GM19025 (cell line): Measurements from ENCODE around the gene FCRLB.
"Not testable (repeated sequence)": the region's sequence is repeated elsewhere in the genome, so short reads cannot be mapped to it uniquely, and the experiment has no call there.

Experiments
- ATAC-seq: cut with Tn5 transposase; IDR thresholded peaks from one replicate; pipeline ENCODE4 v1.9.1; 2021; ENCODE audit warnings: mild to moderate bottlenecking, low read depth, moderate library complexity; ENCODE audit not compliant: unreplicated experiment

Gene FCRLB

DNA sequence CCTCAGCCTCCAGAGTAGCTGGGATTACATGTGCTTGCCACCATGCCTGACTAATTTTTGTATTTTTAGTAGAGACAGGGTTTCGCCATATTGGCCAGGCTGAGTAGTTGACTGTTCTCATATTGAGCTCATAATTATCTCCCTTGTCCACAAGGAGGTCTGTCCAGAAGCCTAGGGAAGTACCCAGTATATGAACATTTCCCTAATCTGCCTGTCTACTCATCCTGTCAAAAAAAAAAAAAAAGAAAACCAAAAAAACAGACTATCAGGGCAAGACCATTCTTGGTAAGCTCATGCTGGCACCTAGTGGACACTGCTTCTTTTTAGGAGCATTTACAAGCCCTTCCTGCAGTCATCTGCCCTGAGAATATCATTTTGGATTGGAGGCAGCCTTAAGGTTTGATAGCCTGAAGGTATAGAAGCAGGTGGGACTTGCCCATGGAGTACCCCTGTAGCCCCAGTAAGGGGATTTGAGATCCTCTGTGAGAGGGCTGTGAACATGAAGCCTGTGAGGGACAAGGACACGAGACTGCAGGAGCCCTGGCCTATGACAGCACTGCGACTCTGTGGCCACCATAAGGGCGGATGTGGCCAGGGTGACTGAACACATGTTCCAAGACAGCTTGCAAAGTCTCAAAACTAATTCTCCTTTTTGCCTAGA lies 17.4 kb downstream of the FCRLB start:
- peak; percentile 73 for ATAC-seq

GRCh38 chr1:161739865-161740566 lies 18.7 kb downstream of the FCRLB start:
- no peak for ATAC-seq

- ATAC-seq, result no peak
Measured at GRCh38 chr1:161740921-161741320, 19.6 kb downstream of the FCRLB start.

GRCh38 chr1:161743231-161743630 lies 21.9 kb downstream of the FCRLB start:
- no peak for ATAC-seq

DNA sequence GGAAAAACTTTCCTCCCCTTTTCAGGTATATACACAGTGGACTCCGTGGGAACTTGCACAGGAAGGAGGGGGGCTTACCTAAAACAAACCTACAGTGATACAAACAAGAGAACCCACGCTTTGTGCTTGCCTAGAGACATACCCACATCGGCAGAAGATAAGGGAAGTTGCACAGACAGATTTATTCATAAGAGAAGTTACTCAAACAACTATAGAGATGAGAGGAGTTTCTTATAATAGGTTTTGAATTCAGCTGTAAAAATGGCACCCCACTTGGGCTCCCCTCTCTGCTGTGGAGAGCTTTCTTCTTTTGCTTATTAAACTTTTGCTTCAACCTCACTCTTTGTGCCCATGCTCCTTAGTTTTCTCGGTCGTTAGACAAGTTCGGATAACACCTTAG lies 26.5 kb downstream of the FCRLB start:
- ATAC-seq, result no peak

- peak; percentile 97 for ATAC-seq
Measured at GRCh38 chr1:161749509-161750407, 28.4 kb downstream of the FCRLB start, which contains the start of gene DUSP12. TSS of gene DUSP12 (plus strand) at chr1:161749786. CDS start at chr1:161749802, 16 bp downstream.

DNA sequence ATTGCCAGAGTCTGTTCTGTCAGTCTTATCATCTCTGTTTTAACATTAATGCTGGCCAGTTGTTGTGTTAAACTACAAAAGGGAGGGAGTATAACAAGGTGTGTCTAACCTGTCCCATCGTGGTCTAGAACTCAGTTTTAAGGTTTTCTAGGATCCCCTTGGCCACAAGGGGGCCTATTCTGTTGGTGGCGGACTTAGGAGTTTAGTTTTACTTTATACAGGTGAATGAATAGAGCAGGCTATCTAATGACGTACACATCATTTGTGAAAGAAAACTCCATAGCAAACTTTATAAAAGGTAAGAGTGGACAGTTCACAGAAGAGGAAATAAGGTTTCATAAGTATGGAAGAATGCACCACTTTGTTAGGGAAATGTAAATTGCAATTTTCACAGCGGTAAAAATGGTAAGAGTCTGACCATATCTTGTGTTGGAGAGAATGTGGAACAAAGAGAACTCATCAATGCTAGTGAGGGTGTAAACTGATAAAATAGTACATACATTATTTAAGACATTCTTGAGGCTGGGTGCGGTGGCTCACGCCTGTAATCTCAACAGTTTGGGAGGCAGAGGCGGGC lies 42.3 kb downstream of the FCRLB start:
- no peak for ATAC-seq

DNA sequence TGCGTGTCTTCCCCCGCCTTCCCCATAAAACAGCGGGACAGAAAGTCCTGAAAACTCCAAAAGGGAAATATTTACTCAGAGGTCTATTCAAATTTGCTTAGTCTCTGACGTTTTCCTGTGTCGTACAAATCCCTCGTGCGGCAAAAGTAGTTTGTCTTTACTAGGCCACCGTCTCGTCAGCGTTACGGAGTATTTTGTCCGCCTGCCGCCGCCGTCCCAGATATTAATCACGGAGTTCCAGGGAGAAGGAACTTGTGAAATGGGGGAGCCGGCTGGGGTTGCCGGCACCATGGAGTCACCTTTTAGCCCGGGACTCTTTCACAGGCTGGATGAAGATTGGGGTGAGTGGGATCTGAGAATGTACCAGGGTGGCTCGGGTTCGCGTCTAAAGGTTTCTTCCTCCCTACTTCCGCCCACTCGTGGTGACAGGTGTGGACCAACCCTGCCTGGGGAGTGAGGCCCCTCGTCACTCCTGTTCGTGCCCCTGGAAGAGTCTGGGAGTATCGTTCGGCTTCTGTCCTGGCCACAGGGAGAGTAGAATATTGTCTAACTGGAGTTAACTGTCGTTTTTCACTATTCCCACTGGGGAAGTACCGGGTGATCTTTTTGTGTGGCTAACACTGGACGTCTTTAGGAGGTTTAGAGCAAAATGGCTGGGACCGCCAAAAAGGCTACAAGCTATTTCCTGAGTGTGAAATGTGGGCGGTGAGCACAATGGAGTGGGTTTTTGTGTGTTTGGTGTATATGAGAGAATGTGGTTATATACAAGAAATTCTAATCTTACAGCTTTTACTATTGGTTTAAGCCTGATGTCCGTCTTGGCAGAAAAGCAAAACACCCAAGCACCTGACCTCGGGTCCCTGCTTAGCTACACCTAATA lies 45.0 kb downstream of the FCRLB start, which contains the start of gene ATF6:
ATF6 (plus strand) TSS at position 219 of the 880 bp plus-strand sequence; CDS start at position 260, 41 bp downstream.
- ATAC-seq, result peak; percentile 48

- no peak for ATAC-seq
Measured at GRCh38 chr1:161768461-161768860, 47.1 kb downstream of the FCRLB start.

DNA sequence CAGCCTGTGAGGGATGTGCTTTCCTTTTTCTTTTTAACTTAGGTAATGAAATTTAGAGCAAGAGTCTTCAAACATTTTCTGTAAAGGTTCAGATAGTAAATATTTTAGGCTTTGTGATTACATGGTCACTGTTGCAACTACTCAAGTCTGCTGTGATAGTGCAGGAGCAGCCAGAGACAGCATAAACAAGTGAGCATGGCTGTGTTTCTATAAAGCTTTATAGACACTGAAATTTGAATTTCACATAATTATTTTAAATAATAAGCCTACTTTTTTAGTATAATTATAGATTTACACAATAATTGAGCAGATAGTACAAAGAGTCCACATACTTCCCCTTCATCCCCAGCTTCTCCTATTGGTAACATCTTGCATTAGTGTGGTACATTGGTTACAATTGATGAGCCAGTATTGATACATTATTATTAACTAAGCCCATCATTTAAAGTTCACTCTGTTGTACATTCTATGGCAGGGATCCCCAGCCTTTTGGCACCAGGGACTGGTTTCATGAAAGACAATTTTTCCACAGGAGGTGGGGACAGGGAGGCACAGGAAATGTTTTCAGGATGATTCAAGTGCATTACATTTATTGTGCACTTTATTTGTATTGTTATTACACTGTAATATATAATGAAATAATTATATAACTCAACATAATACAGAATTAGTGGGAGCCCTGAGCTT lies 47.8 kb downstream of the FCRLB start:
- ATAC-seq, result no peak

DNA sequence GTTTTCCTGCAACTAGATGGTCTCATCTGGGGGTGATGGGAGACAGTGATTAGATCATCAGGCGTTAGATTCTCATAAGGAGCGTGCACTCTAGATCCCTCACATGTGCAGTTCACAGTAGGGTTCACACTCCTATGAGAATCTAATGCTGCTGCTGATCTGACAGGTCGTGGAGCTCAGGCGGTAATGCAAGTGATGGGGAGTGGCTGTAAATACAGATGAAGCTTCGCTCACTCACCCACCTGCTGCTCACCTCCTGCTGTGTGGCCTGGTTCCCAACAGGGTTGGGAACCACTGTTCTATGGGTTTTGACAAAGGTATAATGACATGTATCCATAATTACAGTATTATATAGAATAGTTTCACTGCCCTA lies 48.3 kb downstream of the FCRLB start:
- not testable (repeated sequence) for ATAC-seq

DNA sequence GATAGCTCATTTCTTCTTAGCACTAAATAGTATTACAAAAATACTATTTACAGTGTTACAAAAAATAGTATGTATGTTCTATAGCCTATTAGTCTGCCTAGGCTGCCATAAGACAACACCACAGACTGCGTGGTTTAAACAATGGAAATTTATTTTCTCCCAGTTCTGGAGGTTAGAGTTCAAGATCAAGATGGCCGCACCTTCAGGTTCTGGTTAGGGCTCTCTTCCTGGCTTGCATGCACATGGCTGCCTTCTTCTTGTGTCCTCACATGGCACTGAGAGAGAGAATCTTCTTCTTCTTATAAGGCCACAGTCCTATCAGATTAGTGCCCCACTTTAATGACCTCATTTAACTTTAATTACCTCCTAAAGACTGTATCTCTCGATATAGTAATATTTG lies 48.9 kb downstream of the FCRLB start:
- no peak for ATAC-seq

DNA sequence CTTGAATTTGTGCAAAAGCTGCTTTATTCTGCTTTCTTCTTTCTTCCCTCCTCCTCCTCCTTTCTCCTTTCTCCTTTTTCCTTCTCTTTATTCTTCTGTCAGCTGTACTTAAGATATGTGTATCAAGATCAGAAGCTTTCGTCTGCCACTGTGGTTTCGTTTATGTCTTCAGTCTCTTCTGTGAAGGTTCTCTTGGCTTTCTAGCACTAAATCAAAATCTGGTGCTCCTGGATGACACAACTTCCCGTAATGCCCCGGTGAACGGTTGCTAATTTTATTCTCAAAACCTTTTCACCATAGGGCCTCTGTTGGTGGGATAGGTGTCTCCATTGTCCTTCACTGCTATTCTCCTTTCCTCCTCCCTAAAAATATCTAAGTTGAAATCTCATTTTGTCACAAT lies 49.8 kb downstream of the FCRLB start:
- ATAC-seq, result no peak

DNA sequence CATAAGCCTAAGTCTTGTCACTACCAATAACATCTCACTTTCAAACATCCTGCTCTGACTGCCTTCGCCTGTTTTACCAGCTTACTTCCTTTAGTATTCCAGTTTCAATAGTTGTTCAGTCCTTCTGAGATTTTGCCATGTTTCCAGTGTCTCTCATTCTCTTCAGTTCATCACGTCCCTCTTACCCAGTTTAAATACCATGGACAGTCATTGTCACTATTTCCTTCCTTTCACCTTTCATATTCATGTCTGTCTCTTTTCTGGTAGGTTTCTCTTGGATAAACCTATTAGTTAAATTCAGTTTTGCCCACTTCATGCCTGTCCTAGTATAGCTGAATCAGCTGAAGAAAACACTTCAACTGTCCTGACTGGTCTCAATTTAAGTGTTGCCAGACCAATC lies 50.6 kb downstream of the FCRLB start:
- no peak for ATAC-seq

- ATAC-seq, result no peak
Measured at GRCh38 chr1:161772397-161772796, 51.1 kb downstream of the FCRLB start.

- ATAC-seq, result no peak
Measured at GRCh38 chr1:161773791-161774190, 52.4 kb downstream of the FCRLB start.

DNA sequence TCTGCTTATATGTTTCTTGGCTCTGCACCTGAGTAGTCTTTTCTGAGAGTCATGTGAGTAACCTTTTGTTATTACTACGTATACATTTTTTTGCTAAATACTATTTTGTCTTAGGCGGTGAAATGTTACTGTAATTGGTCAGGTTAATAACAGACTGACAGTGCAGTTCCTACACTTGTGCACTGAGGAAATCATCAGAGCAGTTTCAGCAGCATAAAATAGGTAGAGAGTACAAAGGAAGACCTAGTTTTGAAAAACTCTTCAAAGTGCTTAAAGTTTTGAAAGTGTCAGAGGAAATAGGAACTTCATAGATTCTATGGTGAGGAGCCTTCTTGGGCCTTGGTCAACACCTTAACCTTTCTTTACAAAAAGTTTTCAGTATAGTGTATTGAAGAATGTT lies 55.9 kb downstream of the FCRLB start:
- ATAC-seq, result no peak
